SK-N-MC (cell line): ENCODE data around the gene PTPRR.

Experiments used
- EZH2 ChIP-seq: fragments of 200-600 bp; sonication (generic); IDR thresholded peaks from one replicate; pipeline ENCODE4 v1.6.1; 2017; ENCODE audit warnings: antibody characterized with exemption
- FOXP2 ChIP-seq: optimal IDR thresholded peaks from 2 replicates; pipeline ENCODE3; 2011; ENCODE audit warnings: mild to moderate bottlenecking, moderate library complexity; ENCODE audit not compliant: insufficient read depth; ENCODE audit errors: extremely low read length, control extremely low read depth
- POLR2AphosphoS5 ChIP-seq: IDR thresholded peaks from 2 replicates; pipeline ENCODE4 v1.6.1; 2012; ENCODE audit warnings: mild to moderate bottlenecking, low read depth, low read length, borderline replicate concordance

GRCh38 chr12:70666364-70666763, 254.2 kb downstream of the PTPRR start:
- TF ChIP-seq FOXP2 (no peak), POLR2AphosphoS5 (no peak), EZH2 (no peak)
